Muscle layer of duodenum (tissue), 2 donors: Measurements from ENCODE around the gene ENPP6.

Experiments
- H3K27ac ChIP-seq: one replicate; pipeline ENCODE4 v1.7.0; 2013; ENCODE audit warnings: mild to moderate bottlenecking, low read length
- H3K27me3 ChIP-seq: one replicate; pipeline ENCODE4 v1.7.0; 2013; ENCODE audit warnings: low read depth, mild to moderate bottlenecking, control low read depth, low read length
- H3K36me3 ChIP-seq, 2 donors: one replicate each; pipeline ENCODE4 v1.7.0; 2013; ENCODE audit warnings: low read length in 2 of 2, control low read depth in 1 of 2, mild to moderate bottlenecking in 1 of 2; ENCODE audit not compliant: insufficient read depth in 2 of 2, control insufficient read depth in 1 of 2
- H3K4me1 ChIP-seq, 2 donors: one replicate each; pipeline ENCODE4 v1.7.0; 2013; ENCODE audit warnings: low read length in 2 of 2, mild to moderate bottlenecking in 2 of 2, control low read depth in 1 of 2, moderate library complexity in 1 of 2; ENCODE audit not compliant: insufficient read depth in 2 of 2, control insufficient read depth in 1 of 2
- H3K4me3 ChIP-seq, 2 donors: one replicate each; pipeline ENCODE4 v1.7.0; 2013; ENCODE audit warnings: low read length in 2 of 2, low read depth in 1 of 2, mild to moderate bottlenecking in 1 of 2
- H3K9me3 ChIP-seq, 2 donors: one replicate each; pipeline ENCODE4 v1.7.0; 2013; ENCODE audit warnings: low read length in 2 of 2, control low read depth in 1 of 2, mild to moderate bottlenecking in 1 of 2; ENCODE audit not compliant: control insufficient read depth in 1 of 2
- donor health status: healthy.

Gene ENPP6

GRCh38 chr4:184200296-184200695 lies 17.4 kb downstream of the ENPP6 start:
- no peak overlapping the region for H3K4me3 ChIP-seq
- H3K27me3 ChIP-seq, result no peaks in the 10 kb centered on the region
- H3K27ac ChIP-seq, result no peak overlapping the region
- H3K4me1 ChIP-seq, result no peaks in the 10 kb centered on the region
- no peaks in the 10 kb centered on the region for H3K9me3 ChIP-seq
- no peaks in the 10 kb centered on the region for H3K36me3 ChIP-seq

GRCh38 chr4:184199780-184200179 lies 17.9 kb downstream of the ENPP6 start:
- H3K9me3 ChIP-seq, result no peaks in the 10 kb centered on the region

GRCh38 chr4:184198190-184198589 lies 19.5 kb downstream of the ENPP6 start:
- Histone ChIP-seq H3K4me3 (no peak overlapping the region), H3K4me1 (no peaks in the 10 kb centered on the region), H3K9me3 (no peaks in the 10 kb centered on the region), H3K36me3 (no peaks in the 10 kb centered on the region), H3K27ac (no peak overlapping the region), H3K27me3 (no peaks in the 10 kb centered on the region)

More at GRCh38 chr4:184199780-184200179, 17.9 kb downstream of the ENPP6 start:
- Histone ChIP-seq H3K4me1 (no peaks in the 10 kb centered on the region), H3K4me3 (no peak overlapping the region), H3K36me3 (no peaks in the 10 kb centered on the region), H3K27me3 (no peaks in the 10 kb centered on the region), H3K27ac (no peak overlapping the region)

GRCh38 chr4:184197536-184198082 lies 20.1 kb downstream of the ENPP6 start:
- H3K4me1 ChIP-seq, result no peaks in the 10 kb centered on the region
- no peaks in the 10 kb centered on the region for H3K27me3 ChIP-seq
- H3K9me3 ChIP-seq, result no peaks in the 10 kb centered on the region
- H3K4me3 ChIP-seq, result no peak overlapping the region
- H3K36me3 ChIP-seq, result no peaks in the 10 kb centered on the region
- no peak overlapping the region for H3K27ac ChIP-seq

- H3K9me3 ChIP-seq, result no peaks in the 10 kb centered on the region
Observed at GRCh38 chr4:184196730-184197385, 20.8 kb downstream of the ENPP6 start.

GRCh38 chr4:184193556-184194525 lies 23.8 kb downstream of the ENPP6 start:
- Histone ChIP-seq H3K9me3 (no peaks in the 10 kb centered on the region), H3K4me1 (no peaks in the 10 kb centered on the region), H3K36me3 (no peaks in the 10 kb centered on the region), H3K4me3 (no peak overlapping the region), H3K27me3 (no peaks in the 10 kb centered on the region), H3K27ac (no peak overlapping the region)

More at GRCh38 chr4:184196730-184197385, 20.8 kb downstream of the ENPP6 start:
- no peaks in the 10 kb centered on the region for H3K27me3 ChIP-seq
- no peaks in the 10 kb centered on the region for H3K36me3 ChIP-seq
- H3K4me3 ChIP-seq, result no peak overlapping the region
- no peaks in the 10 kb centered on the region for H3K4me1 ChIP-seq
- H3K27ac ChIP-seq, result no peak overlapping the region

- H3K36me3 ChIP-seq, result no peaks in the 10 kb centered on the region
- no peak overlapping the region for H3K27ac ChIP-seq
- H3K4me1 ChIP-seq, result no peaks in the 10 kb centered on the region
- H3K27me3 ChIP-seq, result no peaks in the 10 kb centered on the region
- H3K4me3 ChIP-seq, result no peak overlapping the region
- H3K9me3 ChIP-seq, result no peaks in the 10 kb centered on the region
Observed at GRCh38 chr4:184192933-184193332, 24.7 kb downstream of the ENPP6 start.

- Histone ChIP-seq H3K4me3 (no peak overlapping the region), H3K27me3 (no peaks in the 10 kb centered on the region), H3K4me1 (no peaks in the 10 kb centered on the region), H3K9me3 (no peaks in the 10 kb centered on the region), H3K36me3 (no peaks in the 10 kb centered on the region), H3K27ac (no peak overlapping the region)
Observed at GRCh38 chr4:184191267-184191666, 26.4 kb downstream of the ENPP6 start.

GRCh38 chr4:184190711-184191110 lies 27.0 kb downstream of the ENPP6 start:
- Histone ChIP-seq H3K9me3 (no peaks in the 10 kb centered on the region), H3K27ac (no peak overlapping the region), H3K27me3 (no peaks in the 10 kb centered on the region), H3K4me3 (no peak overlapping the region), H3K36me3 (no peaks in the 10 kb centered on the region), H3K4me1 (no peaks in the 10 kb centered on the region)

- H3K4me3 ChIP-seq, result no peak overlapping the region
- no peaks in the 10 kb centered on the region for H3K9me3 ChIP-seq
- no peaks in the 10 kb centered on the region for H3K36me3 ChIP-seq
- no peaks in the 10 kb centered on the region for H3K4me1 ChIP-seq
- H3K27ac ChIP-seq, result no peak overlapping the region
- H3K27me3 ChIP-seq, result no peaks in the 10 kb centered on the region
Observed at GRCh38 chr4:184189966-184190365, 27.7 kb downstream of the ENPP6 start.
